ENCODE measurements around the gene N4BP2L1.

N4BP2L1 gene

DNA sequence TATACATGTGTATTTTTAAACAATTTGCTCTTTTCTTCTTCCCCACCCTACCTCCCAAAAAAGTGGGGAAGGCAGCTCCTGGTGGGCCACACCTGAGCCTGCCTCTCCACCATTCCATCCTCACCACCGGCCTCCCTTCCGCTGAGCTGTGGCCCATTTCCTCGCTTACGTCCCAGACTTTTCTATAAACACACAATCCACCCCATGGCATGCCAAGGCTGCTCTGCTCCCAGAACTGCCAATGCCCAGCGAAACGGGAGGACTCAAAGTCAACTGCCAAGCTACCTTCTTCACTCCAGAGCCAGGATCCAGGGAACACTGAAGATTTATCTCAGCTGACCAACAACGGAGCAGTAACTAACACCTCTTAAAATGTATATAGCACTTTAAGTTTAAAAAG is 2.8 kb downstream of the N4BP2L1 start:
- no peak for TF ChIP-seq CTCF (IDR thresholded peaks at IDR 0.05)
- TF ChIP-seq ZFX (IDR thresholded peaks at IDR 0.05; ENCODE audit: borderline replicate concordance), result no peak
- no peak overlapping the region for H3K27ac ChIP-seq

DNA sequence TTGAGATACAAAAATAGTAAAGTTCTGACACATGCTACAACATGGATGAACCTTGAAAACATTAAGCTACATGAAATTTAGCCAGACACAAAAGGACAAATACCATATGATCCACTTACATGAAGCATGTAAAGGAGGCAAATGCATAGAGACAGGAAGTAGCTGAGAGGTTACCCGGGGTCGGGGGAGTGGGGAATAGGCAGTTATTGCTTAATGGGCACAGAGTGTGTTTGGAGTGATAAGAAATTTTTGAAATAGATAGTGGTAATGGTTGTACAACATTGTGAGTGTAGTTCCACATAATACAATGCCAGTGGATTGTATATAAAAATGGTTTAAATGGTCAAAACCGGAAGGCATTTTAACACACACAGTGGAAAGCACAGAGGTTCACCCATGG is 4.3 kb downstream of the N4BP2L1 start:
- no peak overlapping the region for H3K27ac ChIP-seq
- TF ChIP-seq ZFX (IDR thresholded peaks at IDR 0.05; ENCODE audit: borderline replicate concordance) (no peak), CTCF (IDR thresholded peaks at IDR 0.05) (no peak)

DNA sequence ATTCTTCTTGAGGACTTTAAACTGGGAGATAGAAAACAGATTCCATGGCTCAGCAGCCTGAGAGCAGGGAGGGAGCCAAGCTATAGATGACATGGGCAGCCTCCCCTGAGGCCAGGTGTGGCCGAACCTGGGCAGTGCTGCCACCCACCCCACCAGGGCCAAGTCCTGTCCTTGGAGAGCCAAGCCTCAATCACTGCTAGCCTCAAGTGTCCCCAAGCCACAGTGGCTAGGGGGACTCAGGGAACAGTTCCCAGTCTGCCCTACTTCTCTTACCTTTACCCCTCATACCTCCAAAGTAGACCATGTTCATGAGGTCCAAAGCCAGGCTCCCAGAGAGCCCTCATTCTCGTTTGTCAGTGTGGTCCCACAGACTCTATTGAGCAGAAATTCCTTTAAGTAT is 8.1 kb downstream of the N4BP2L1 start:
- TF ChIP-seq CTCF (IDR thresholded peaks at IDR 0.05) (no peak), ZFX (IDR thresholded peaks at IDR 0.05; ENCODE audit: borderline replicate concordance) (no peak)
- H3K27ac ChIP-seq, result no peak overlapping the region

DNA sequence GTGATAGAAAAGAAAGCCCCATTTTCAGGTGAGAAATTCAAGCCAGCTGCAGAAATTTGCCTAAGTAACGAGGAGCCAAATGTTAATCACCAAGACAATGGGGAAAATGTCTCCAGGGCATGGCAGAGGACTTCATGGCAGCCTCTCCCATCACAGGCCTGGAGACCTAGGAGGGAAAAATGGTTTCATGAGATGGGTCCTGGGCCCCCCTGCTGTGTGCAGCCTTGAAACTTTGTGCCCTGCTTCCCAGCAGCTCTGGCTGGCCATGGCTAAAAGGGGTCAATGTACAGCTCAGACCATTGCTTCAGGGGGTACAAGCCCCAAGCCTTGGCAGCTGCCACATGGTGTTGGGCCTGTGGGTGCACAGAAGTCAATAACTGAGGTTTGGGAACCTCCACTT is 9.9 kb downstream of the N4BP2L1 start:
- H3K27ac ChIP-seq, result no peak overlapping the region
- no peak for TF ChIP-seq ZFX (IDR thresholded peaks at IDR 0.05; ENCODE audit: borderline replicate concordance)
- TF ChIP-seq CTCF (IDR thresholded peaks at IDR 0.05), result no peak

DNA sequence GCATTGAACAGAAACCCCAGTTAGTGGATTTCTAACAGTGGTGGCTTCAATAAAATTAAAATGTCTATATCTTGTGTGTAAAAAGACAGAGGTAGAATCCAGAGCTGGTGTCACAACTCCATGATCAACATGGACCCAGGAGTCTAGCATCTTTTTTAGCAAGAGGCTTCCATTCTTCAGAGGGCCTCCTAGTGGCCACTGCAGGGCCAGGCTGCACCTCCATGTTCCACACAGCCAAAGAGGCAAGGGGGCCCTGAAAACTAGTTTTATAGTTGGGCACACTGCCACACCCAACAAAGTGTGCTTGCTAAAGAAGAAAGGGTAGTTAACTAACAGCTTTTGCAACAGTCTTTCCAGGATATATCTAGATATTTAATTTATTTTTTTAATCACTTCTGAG is 12.9 kb downstream of the N4BP2L1 start:
- TF ChIP-seq CTCF (IDR thresholded peaks at IDR 0.05) (peak; percentile 77), ZFX (IDR thresholded peaks at IDR 0.05; ENCODE audit: borderline replicate concordance) (no peak)

DNA sequence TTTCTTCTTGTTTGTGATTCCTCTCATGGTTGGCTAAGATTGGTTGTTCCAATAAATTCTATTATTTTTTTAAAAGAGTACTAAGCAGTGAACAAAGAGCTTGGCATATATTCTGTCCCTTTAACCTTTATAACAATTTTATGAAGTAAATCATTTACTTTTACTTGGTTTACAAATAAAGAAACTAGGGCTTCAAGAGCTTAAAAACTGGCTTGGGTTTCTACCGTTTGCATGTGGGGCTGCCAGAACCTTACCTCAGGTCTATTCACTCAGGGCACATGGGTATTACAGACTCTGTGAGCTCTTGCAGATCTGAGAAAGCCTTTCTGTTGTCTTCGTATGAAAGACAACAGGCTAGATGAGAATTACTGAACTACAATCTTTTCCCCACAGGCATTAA is 13.3 kb downstream of the N4BP2L1 start:
- TF ChIP-seq ZFX (IDR thresholded peaks at IDR 0.05; ENCODE audit: borderline replicate concordance) (no peak), CTCF (IDR thresholded peaks at IDR 0.05) (no peak)
- peak overlapping the region; percentile 19; the same call in 1 of the 2 replicates for H3K27ac ChIP-seq

More for the DNA sequence above, 12.9 kb downstream of the N4BP2L1 start:
- peak overlapping the region; percentile 19; the same call in 1 of the 2 replicates for H3K27ac ChIP-seq

DNA sequence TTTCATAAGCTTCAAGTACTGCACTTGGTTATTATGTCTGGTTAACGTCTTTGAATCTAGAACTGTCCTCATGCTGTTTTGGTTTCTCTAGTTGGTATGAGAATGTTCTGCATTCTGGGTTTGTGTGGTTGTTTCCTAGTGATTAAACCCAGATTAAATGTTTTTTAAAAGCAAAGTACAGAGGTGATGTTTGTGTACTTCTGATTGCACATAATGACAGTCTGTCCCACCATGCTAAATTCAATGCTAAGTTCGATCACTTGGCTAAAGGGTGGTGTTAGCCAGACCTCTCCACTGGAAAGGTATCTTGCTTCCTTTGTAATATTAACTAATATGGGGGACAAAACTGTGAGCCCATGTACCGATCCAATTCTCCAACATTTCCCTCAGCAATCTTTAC is 14.6 kb downstream of the N4BP2L1 start:
- no peak for TF ChIP-seq CTCF (IDR thresholded peaks at IDR 0.05)
- TF ChIP-seq ZFX (IDR thresholded peaks at IDR 0.05; ENCODE audit: borderline replicate concordance), result no peak
- H3K27ac ChIP-seq, result no peak overlapping the region

Measured in 22Rv1 (cell line).